SU-DHL-6 (cell line): ENCODE measurements around the gene PRSS21.

ENCODE experiments used
- H2AFZ ChIP-seq: fragments of 200-600 bp; sonication (generic); 2 replicates; pipeline ENCODE4 v1.6.1; 2014; ENCODE audit warnings: low read depth, mild to moderate bottlenecking, moderate library complexity, mixed read lengths, antibody characterized with exemption, low read length; ENCODE audit not compliant: severe bottlenecking
- H3F3A ChIP-seq: fragments of 200-600 bp; shearing (Covaris generic); 2 replicates; pipeline ENCODE4 v1.6.0; 2016; ENCODE audit warnings: antibody characterized with exemption, mild to moderate bottlenecking; ENCODE audit not compliant: insufficient read depth
- H3K27ac ChIP-seq: fragments of 200-600 bp; sonication (generic); 2 replicates; pipeline ENCODE4 v1.5.1; 2016; ENCODE audit warnings: low read depth, mild to moderate bottlenecking, low read length, moderate library complexity, mixed read lengths
- H3K27me3 ChIP-seq: fragments of 200-600 bp; sonication (generic), shearing (Covaris generic); 2 replicates; pipeline ENCODE4 v1.6.0; 2014; ENCODE audit warnings: mild to moderate bottlenecking, low read length
- H3K36me3 ChIP-seq: fragments of 200-600 bp; sonication (generic); 2 replicates; pipeline ENCODE4 v1.6.1; 2014; ENCODE audit warnings: mild to moderate bottlenecking, low read length, mixed read lengths
- H3K4me2 ChIP-seq: fragments of 300-600, 200-600 bp; shearing (Covaris generic), sonication (generic); 2 replicates; pipeline ENCODE4 v1.6.0; 2014; ENCODE audit warnings: low read length, low read depth, mild to moderate bottlenecking; ENCODE audit not compliant: poor library complexity, severe bottlenecking
- H3K4me3 ChIP-seq: fragments of 200-600 bp; sonication (generic); 2 replicates; pipeline ENCODE4 v1.5.1; 2014; ENCODE audit warnings: antibody characterized with exemption, low read length, mild to moderate bottlenecking, mixed read lengths; ENCODE audit not compliant: insufficient read depth, poor library complexity, severe bottlenecking
- H3K79me2 ChIP-seq: fragments of 200-600 bp; sonication (generic); 2 replicates; pipeline ENCODE4 v1.6.1; 2014; ENCODE audit warnings: mild to moderate bottlenecking, low read length, moderate library complexity; ENCODE audit not compliant: insufficient read depth
- H3K9ac ChIP-seq: fragments of 200-600 bp; sonication (generic); 2 replicates; pipeline ENCODE4 v1.7.0; 2014; ENCODE audit warnings: mild to moderate bottlenecking, low read length
- H3K9me2 ChIP-seq: fragments of 200-600 bp; sonication (generic); replicated peaks from 2 replicates; pipeline ENCODE4 v1.6.1; 2014; ENCODE audit warnings: low read length; ENCODE audit not compliant: insufficient read depth
- H3K9me3 ChIP-seq: fragments of 200-600 bp; sonication (generic); 2 replicates; pipeline ENCODE4 v1.6.1; 2014; ENCODE audit warnings: low read length, mixed read lengths; ENCODE audit not compliant: insufficient read depth
- H4K20me1 ChIP-seq: fragments of 200-600 bp; sonication (generic); 2 replicates; pipeline ENCODE4 v1.6.1; 2014; ENCODE audit warnings: low read depth, mild to moderate bottlenecking, antibody characterized with exemption, low read length, moderate library complexity, mixed read lengths
- EZH2phosphoT487 ChIP-seq: fragments of 200-600 bp; sonication (generic), shearing (Covaris generic); conservative IDR thresholded peaks from 2 replicates; pipeline ENCODE4 v1.6.1; 2018; ENCODE audit warnings: mild to moderate bottlenecking, antibody characterized with exemption, low read length, moderate library complexity, mixed read lengths
- TF ChIP-seq, protein P1 (sequence below): fragments of 200-600 bp; sonication (generic); IDR thresholded peaks from one replicate; pipeline ENCODE4 v1.5.1; 2017; ENCODE audit warnings: antibody characterized with exemption, mild to moderate bottlenecking, low read length, moderate library complexity; ENCODE audit not compliant: insufficient read depth, poor library complexity, severe bottlenecking

Gene PRSS21

DNA sequence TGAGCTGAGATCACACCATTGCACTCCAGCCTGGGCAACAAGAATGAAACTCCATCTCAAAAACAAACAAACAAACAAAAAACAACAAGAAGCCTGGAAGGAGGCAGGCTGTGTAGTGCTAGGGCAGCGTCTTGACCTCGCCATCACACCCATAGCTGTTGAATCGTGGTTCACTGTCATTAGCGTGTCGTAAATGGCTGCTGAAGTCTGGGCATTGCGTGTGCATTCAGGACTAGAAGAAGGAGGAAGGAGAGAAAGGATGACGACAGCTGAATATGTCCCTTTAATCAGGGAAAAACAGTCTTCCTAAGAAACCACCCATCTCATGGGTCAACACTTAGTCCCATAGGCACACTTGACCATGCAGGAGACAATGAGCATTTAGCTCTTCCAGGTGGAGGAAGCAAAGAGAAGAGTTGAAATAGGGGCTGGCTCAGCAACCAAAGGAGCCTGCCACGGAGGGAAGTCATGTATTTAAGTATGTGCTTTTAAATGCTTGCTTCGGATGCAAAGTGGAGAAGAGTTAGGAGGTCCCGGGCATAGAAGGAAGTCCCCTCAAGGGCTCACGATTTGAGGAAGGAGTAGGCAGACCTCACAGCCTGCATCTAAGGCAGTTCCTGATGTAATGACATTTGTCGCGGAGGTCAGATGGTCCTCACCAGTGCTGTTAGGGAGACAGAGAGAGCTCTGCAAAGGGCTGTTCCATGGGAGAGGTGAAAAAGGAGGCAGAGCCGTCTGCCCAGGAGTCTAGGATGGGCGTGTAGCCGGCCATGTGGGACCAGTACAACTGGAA lies 32.1 kb downstream of the PRSS21 start:
- Histone ChIP-seq H3K4me3 (no peak overlapping the region), H3K79me2 (no peaks in the 10 kb centered on the region), H2AFZ (no peak overlapping the region), H3K27me3 (no peaks in the 10 kb centered on the region), H3K9ac (no peak overlapping the region), H3K36me3 (no peaks in the 10 kb centered on the region), H3K9me3 (no peaks in the 10 kb centered on the region), H3F3A (no peaks in the 10 kb centered on the region), H3K4me2 (no peak overlapping the region), H3K27ac (no peak overlapping the region), H4K20me1 (no peaks in the 10 kb centered on the region), H3K9me2 (no peaks in the 10 kb centered on the region)
- TF ChIP-seq, protein P1, sequence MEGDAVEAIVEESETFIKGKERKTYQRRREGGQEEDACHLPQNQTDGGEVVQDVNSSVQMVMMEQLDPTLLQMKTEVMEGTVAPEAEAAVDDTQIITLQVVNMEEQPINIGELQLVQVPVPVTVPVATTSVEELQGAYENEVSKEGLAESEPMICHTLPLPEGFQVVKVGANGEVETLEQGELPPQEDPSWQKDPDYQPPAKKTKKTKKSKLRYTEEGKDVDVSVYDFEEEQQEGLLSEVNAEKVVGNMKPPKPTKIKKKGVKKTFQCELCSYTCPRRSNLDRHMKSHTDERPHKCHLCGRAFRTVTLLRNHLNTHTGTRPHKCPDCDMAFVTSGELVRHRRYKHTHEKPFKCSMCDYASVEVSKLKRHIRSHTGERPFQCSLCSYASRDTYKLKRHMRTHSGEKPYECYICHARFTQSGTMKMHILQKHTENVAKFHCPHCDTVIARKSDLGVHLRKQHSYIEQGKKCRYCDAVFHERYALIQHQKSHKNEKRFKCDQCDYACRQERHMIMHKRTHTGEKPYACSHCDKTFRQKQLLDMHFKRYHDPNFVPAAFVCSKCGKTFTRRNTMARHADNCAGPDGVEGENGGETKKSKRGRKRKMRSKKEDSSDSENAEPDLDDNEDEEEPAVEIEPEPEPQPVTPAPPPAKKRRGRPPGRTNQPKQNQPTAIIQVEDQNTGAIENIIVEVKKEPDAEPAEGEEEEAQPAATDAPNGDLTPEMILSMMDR = no peak
- no peak for TF ChIP-seq EZH2phosphoT487

DNA sequence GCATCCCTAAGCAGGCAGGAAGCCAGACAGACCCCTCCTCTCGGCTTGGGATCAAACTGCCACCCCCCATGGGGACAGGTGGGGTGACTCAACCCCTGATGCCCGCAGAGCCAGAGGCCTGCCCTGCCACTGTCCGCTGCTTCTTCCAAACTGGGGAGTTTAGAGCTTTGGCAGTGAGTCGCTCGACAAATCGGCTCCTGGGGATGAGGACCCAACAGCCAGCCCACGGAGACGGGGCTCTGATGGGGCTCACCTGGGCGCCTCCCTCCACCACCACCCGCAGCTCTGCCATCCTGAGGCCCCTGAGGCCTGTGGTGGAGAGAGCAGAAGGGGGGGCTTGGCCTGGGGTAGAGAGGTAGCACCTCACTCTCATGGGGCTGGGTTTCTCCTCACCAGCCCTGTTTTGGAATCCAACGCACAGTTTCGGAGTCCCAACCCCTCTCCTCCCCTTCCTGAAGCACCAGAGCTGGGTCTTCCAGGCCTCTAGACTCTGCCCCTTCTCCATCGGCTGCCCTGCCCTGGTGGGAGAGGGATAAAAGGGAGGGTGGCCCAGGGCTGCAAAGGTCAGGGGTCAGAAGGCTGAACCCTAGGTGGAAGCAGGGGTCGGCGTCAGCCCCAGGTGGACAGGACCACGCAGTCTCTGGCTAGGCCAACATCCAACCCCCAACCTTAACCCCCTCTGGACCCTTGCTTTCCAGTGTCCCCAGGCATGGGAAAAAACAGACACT lies 35.1 kb downstream of the PRSS21 start:
- Histone ChIP-seq H4K20me1 (no peaks in the 10 kb centered on the region), H3K9me2 (no peaks in the 10 kb centered on the region), H3K27ac (no peak overlapping the region), H3K4me3 (no peak overlapping the region), H2AFZ (no peak overlapping the region), H3K4me2 (no peak overlapping the region), H3K79me2 (no peaks in the 10 kb centered on the region), H3K36me3 (no peaks in the 10 kb centered on the region), H3F3A (no peaks in the 10 kb centered on the region), H3K9me3 (no peaks in the 10 kb centered on the region), H3K27me3 (no peaks in the 10 kb centered on the region), H3K9ac (no peak overlapping the region)
- TF ChIP-seq, protein P1 = no peak

DNA sequence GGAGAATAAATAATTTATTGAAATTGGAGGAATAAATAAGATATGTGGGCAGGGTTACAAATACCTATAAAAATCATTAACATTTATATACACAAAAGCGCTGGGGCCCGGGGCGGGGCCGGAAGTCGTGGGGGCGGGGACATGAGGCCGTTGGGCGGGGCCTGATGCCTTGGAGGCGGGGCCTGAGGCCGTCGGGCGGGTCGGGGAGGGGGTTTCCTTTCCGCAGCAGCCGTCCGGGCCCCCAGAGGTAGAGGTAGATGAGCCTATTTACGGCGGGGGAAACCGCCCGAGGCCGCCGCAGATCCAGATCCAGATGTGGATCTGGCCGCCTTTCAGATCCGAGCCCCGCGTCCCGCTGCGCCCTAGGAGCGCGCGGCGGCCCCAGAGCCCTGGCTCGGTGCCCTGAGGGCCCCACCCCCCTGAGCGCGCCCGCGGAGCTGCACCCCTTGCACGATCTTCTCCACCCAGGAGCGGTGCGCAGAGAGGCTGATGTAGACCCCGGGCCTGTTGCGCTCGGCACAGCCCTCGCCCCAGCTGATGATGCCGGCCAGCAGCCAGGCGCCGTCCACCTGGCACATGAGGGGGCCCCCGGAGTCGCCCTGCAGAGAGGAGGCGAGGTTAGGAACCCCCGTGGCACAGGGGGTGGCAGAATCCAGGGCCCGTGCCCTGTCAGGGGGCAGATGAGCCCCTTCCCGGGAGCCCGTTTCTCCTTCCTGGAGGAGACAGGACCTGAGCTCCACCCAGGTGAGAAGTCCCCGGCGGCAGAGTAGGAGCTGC lies 35.9 kb downstream of the PRSS21 start:
- Histone ChIP-seq H3K4me2 (no peak overlapping the region), H3K4me3 (no peak overlapping the region), H3K27ac (no peak overlapping the region), H3K9me3 (no peaks in the 10 kb centered on the region), H3F3A (no peaks in the 10 kb centered on the region), H3K9ac (no peak overlapping the region), H4K20me1 (no peaks in the 10 kb centered on the region), H3K9me2 (no peaks in the 10 kb centered on the region), H2AFZ (no peak overlapping the region), H3K79me2 (no peaks in the 10 kb centered on the region), H3K27me3 (no peaks in the 10 kb centered on the region), H3K36me3 (no peaks in the 10 kb centered on the region)
- TF ChIP-seq EZH2phosphoT487 = no peak
- TF ChIP-seq, protein P1 = no peak
